Activated naive CD4-positive, alpha-beta T cell treated with anti-CD3 and anti-CD28 coated beads, Interleukin-2, amount 50 U/mL, for 16 hours (primary cell): ENCODE results near the gene TULP4.
"Not testable (repeated sequence)": the region's sequence is repeated elsewhere in the genome, so short reads cannot be mapped to it uniquely, and the experiment has no call there.

Experiments
- DNase-seq: peaks from one replicate; pipeline ENCODE4 v3.0.0-alpha.2; 2020

TULP4 gene

DNA sequence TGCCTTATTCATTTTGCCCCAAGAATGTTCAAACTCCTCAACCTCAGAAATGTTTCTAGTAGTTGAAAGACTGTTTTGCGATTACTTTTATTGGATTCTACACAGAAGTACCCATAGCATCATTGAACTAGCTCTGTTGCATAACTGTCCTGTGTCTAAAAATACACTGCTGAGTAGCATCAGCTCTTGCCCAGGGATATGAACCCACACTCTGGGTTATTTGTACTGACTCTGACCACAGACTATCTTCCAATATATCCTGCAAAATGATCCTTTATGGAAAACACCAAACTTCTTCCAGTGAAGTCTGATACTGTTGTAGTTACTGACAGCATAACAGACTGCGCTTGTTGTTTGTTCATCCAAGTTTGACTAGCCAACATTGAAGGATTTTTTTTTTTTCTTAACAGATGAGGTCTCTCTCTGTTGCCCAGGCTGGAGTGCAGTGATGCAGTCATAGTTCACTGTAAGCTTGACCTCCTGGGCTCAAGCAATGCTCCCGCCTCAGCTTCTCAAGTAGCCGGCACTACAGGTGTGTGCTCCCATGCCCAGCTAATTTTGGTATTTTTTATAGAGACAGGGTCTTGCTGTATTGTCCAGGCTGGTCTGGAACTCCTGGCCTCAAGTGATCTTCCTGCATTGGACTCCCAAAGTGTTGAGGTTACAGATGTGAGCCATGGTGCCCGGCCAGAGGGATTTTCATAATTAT lies 49.9 kb downstream of the TULP4 start:
- DNase-seq: no peak

DNA sequence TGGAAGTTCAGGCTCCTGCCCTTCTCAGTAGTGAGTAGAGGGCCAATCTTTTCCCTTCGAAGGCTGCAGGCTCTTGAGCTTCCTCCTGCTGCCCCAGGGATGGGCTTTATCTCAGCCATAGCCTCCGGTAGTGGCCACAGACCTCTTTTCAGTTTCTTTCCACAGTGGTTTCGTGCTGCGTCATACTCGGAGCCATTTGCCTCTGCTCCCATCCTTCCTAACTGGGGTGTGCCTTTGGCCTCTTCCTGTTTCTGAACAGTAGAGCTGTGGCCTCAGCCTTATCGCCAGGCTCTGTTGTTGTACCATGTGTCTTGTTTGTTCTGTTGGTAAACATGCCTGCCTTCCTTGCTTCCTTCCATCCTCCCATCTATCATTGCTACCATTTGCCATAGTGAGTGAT lies 54.1 kb downstream of the TULP4 start:
- no peak for DNase-seq

- DNase-seq: no peak
Observed at GRCh38 chr6:158367816-158368215, 55.6 kb downstream of the TULP4 start.

GRCh38 chr6:158369241-158369640 lies 57.0 kb downstream of the TULP4 start:
- DNase-seq: no peak

DNA sequence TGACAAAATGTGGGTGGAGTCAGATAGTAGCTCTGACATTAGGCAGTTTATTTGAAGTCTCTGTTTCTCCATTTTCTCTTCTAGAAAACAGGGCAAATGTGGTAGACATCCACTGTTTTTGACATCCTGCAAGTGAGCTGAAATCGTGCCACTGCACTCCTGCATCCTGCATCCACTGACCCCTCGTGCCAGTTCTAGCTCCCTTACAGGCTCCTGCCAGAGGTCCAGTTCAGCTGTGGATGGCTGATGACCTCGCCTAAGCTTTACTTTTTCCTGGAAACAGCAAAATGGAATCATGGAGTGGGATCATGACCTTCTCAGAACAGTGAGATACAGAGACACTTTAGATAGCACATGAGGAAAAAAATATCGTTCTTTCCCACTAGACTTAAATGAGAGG lies 58.5 kb downstream of the TULP4 start:
- DNase-seq: no peak

- no peak for DNase-seq
Observed at GRCh38 chr6:158371261-158371660, 59.0 kb downstream of the TULP4 start.

DNA sequence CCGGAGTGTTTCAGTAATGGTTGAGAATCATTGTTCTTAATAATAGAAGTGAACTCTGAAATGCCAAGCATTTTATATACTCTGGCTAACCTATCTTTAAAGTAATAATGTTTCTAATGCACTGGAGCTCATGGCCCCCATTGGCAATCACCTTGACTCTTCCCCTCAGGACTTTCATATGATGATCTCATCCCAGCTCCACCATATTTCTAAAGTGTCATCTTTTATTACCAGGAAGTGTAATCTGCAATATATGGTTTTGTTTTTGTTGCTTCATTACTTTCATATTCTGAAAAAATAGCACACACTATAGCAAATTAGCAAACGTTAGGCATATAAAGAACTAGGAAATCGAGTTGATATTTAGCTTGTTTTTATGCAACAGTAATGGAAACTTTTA lies 60.3 kb downstream of the TULP4 start:
- no peak for DNase-seq

DNA sequence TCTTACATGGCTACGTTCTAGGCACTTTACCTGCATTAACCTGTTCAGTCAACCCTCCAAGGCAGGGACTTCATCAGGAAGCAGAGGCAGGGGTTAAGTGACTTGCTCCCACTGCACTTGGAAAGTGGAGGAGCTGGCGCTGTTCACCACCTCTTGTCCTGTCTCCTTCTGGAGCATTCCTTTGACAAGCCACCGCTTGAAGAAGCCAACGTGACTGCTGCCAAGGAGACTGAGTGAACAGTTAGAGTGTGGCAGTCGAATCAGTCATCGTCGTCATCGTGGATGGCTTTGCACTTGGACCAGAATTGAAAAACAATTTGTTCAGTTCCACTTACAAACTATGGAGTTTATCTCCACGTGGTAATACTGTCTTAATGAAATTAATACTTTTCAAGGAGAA lies 60.9 kb downstream of the TULP4 start:
- DNase-seq: no peak

- DNase-seq: no peak
Observed at GRCh38 chr6:158374020-158374419, 61.8 kb downstream of the TULP4 start.

DNA sequence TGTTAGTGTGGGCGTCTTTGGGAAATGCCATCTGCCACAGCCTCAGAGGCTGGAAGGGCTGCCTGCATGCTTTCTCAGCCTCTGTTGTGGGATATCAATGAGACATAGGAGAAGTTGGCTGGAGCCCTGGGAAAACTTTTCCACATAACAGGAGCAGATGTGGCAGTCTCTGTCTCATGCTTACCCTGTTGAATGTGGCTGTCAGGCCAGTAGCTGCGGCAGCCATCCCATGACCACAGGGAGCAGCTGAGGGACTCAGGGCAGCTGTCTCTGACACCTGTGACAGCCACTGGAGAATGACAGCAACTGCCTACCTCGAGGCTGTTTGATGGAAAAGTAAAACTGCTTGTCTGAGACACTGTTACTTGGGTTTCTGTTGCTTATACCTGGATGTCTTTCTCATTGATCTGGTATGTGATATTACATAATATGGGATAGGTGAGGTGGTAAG lies 64.4 kb downstream of the TULP4 start:
- DNase-seq: no peak

DNA sequence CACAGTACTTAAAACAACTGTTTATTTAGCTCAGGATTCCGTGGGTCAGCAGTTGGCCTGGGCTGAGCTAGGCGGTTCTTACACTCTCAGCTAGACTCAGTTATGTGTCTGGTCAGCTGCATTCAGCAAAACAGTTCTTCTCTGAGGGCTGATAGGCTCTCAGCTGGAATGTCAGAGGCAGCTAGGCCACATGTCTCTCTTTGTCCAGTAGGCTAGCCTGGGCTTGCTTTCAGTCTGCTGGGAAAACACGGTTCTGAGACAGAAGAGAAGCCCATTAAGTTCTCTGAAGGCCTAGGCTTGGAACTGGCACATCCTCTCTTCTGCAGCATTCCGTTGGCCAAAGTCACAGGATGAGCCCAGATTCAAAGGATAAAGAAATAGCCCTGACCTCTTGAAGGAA lies 65.6 kb downstream of the TULP4 start:
- DNase-seq: no peak

DNA sequence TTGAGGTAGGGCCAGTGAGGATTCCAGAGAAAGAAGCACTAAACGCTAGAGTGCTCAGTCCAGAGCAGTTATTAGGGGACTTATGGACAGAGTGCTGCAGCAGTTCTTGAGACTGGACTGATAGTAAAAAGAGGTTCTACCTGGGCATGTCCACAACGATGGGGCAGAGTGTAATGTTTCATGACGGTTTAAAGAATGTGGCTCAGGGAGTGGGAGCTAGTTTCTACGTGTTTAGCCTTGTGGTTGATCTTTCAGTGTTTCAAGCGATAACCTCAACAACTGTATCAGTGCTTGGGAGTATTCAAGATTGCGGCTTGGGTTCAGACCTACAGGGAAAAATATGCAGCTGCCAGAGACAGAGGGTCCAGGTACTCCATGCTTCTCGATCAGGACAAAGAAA lies 67.1 kb downstream of the TULP4 start:
- DNase-seq: no peak

DNA sequence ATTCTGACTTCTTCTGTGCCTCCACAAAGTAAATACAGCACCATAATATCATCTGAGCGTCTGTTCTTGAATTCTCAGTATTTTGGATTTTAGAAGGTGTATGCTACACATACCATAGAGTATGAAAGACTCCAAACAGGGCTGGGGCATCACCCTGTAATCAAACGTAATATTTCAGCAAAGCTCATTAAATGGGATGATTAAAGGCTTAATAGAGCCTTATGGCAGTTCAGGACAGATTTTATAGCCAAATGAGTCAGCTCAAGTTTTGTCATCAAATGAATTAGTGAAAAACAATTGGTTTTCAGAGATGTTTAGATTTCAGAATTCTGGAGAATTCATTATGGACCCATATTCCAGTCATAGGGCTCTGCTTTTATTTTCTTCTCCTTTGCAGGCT lies 68.9 kb downstream of the TULP4 start:
- DNase-seq: no peak

DNA sequence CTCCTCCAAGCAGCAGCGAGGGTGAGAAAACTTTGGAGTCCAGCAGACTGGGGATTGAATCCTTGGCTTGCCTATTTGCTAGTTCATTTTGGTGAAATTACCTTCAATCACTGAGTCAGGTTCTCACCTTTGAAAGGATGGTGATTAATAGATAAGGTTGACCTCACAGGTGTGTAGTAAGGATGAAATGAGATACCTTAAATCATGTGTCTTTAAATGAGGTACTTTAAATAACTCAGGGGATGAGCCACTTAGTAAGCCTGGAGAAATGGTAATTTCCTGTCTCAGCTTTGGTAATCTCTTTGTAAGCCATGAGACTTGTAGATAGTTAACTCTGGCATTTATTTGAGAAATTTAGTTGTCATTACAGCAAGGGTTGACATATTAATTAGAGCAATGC lies 70.2 kb downstream of the TULP4 start:
- no peak for DNase-seq

GRCh38 chr6:158383057-158383456 lies 70.8 kb downstream of the TULP4 start:
- DNase-seq: no peak

- DNase-seq: no peak
Observed at GRCh38 chr6:158383542-158383941, 71.3 kb downstream of the TULP4 start.

DNA sequence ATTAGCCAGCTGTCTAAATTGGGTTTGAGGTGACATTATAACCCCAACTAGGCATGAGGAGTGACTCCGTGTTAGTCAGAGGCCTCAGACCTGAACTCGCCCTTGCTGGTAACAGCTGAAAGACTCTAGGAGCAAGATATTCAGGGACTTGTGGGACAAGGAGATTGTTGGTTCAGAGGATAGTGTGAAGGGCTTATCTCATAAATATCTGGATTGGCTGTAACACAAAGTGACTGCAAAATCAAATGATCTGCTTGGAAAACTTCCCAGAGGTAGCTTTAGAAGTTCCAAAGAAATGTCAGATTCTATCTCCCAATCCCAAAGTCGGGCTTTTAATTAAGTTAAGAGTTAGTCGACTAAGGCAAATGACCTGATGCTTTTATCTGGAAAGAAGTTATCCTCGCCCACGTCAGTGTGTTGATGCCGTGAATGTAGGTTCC lies 72.4 kb downstream of the TULP4 start:
- no peak for DNase-seq

- DNase-seq: no peak
Observed at GRCh38 chr6:158387036-158387435, 74.8 kb downstream of the TULP4 start.

DNA sequence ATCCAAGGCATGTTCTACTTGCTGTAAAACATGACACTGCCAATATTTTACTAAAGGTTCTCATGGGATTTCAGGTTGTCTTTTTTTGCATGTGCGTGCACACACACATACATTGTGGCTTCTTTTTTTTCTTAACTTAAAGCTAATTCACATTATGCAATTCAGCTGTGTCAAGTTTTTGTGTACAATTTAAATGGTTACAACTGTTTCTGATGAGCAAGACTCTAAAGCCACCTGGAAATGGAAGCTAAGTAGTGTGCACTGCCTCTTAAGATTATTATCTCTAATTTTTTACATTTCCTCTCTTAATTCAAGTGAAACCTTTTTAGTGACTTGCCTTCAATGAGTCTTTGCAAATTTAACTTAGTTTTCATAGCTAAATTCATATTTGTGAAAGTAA lies 75.3 kb downstream of the TULP4 start:
- DNase-seq: no peak

GRCh38 chr6:158388727-158389126 lies 76.5 kb downstream of the TULP4 start:
- no peak for DNase-seq

DNA sequence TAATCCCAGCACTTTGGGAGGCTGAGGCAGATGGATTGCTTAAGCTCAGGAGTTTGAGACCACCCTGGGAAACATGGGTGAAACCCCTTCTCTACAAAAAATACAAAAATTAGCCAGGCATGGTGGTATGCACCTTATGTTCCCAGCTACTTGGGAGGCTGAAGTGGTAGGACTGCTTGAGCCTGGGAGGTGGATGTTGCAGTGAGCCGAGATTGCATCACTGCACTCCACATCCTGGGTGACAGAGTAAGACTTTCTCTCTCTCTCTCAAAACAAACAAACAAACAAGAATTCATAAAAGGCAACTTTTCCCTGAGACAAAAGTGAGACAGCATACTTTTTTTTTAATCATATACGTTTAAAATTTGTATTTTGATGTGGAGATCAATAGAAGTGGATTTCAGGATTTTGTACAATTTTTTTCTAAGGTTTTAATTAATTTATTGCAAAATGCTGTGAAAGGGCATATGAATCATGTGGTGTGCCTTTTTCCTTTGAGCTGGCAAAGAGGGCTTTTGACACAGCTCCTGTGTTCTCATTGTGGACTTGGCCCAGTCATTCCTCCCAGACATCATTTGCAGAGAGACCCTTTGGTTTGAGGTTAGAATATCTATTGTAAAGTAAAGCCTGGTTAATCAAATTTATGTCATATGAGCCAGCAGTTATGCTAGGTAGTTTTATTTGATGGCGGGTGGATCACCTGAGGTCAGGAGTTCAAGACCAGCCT lies 77.1 kb downstream of the TULP4 start:
- DNase-seq: no peak

- no peak for DNase-seq
Observed at GRCh38 chr6:158391276-158391675, 79.0 kb downstream of the TULP4 start.

GRCh38 chr6:158391977-158392376 lies 79.7 kb downstream of the TULP4 start:
- not testable (repeated sequence) for DNase-seq

GRCh38 chr6:158396136-158396535 lies 83.9 kb downstream of the TULP4 start:
- no peak for DNase-seq

GRCh38 chr6:158397578-158397977 lies 85.3 kb downstream of the TULP4 start:
- DNase-seq: no peak
